Measurements from ENCODE around the gene GPR107.

Gene GPR107

GRCh38 chr9:130112538-130113151, 58.9 kb downstream of the GPR107 start:
- DNase-seq, result no peak

- no peak for DNase-seq
Observed at GRCh38 chr9:130114741-130115140, 61.0 kb downstream of the GPR107 start.

- DNase-seq, result no peak
Observed at GRCh38 chr9:130116346-130116745, 62.6 kb downstream of the GPR107 start.

- no peak for DNase-seq
Observed at GRCh38 chr9:130117376-130117775, 63.7 kb downstream of the GPR107 start.

GRCh38 chr9:130117816-130118632, 64.3 kb downstream of the GPR107 start:
- DNase-seq, result no peak

GRCh38 chr9:130118841-130119518, 65.3 kb downstream of the GPR107 start:
- peak; percentile 80 to 93 for DNase-seq

GRCh38 chr9:130119519-130120298, 66.0 kb downstream of the GPR107 start:
- no peak for DNase-seq

GRCh38 chr9:130120299-130120587, 66.5 kb downstream of the GPR107 start:
- DNase-seq, result no peak

- no peak for DNase-seq
Observed at GRCh38 chr9:130120832-130121231, 67.1 kb downstream of the GPR107 start.

GRCh38 chr9:130122456-130122855, 68.8 kb downstream of the GPR107 start:
- no peak for DNase-seq

GRCh38 chr9:130124085-130124860, 70.6 kb downstream of the GPR107 start:
- DNase-seq, result no peak

- DNase-seq, result no peak
Observed at GRCh38 chr9:130126721-130127433, 73.2 kb downstream of the GPR107 start.

- no peak for DNase-seq
Observed at GRCh38 chr9:130128251-130128650, 74.5 kb downstream of the GPR107 start.

GRCh38 chr9:130128733-130129431, 75.2 kb downstream of the GPR107 start:
- DNase-seq, result no peak

- DNase-seq, result no peak
Observed at GRCh38 chr9:130129432-130130061, 75.8 kb downstream of the GPR107 start.

- no peak for DNase-seq
Observed at GRCh38 chr9:130132746-130133145, 79.0 kb downstream of the GPR107 start.

- DNase-seq, result no peak
Observed at GRCh38 chr9:130137081-130137640, 83.5 kb downstream of the GPR107 start.

GRCh38 chr9:130137641-130138081, 84.0 kb downstream of the GPR107 start:
- no peak for DNase-seq

- DNase-seq, result no peak
Observed at GRCh38 chr9:130138171-130138653, 84.5 kb downstream of the GPR107 start.

- peak in 1 of 2 experiments; percentile 10 for DNase-seq
Observed at GRCh38 chr9:130138791-130139190, 85.1 kb downstream of the GPR107 start.

Data from NCI-H446 (cell line).